ENCODE data around the gene NANP. TPM values are rescaled to one million over a fixed set of nuclear protein-coding genes. Genes with fewer than 3 reads are reported as not detected.

NANP gene
- total and polyA plus RNA-seq, 9 of the 15 experiments (the other 6 are each of a cell fraction or from before 2014, with no cell fraction given): 5.4 to 8.4 (median 6.9) TPM

GRCh38 chr20:25623736-25624499 lies at the start of gene NANP (continued):
- no peak for TF ChIP-seq THRA (IDR thresholded peaks at IDR 0.05)
- TF ChIP-seq ZNF639 (CRISPR knock-in tag; conservative IDR thresholded peaks at IDR 0.05 in 1 of 2, IDR thresholded peaks at IDR 0.05 in 1 of 2): no peak; a peak in 1 of 4 replicates
- TF ChIP-seq TARDBP (IDR thresholded peaks at IDR 0.05): no peak; the same call in 1 of the 2 replicates
- TF ChIP-seq THRB (CRISPR knock-in tag; conservative IDR thresholded peaks at IDR 0.05): no peak
- TF ChIP-seq LCOR (CRISPR knock-in tag; IDR thresholded peaks at IDR 0.05): no peak; the same call in 1 of the 2 replicates
- peak; percentile 43; the same call in 1 of the 2 replicates for TF ChIP-seq NFIC (IDR thresholded peaks at IDR 0.05)
- TF ChIP-seq MNT (conservative IDR thresholded peaks at IDR 0.05): peak in 1 of 2 experiments; percentile 45; a peak in 2 of 4 replicates
- no peak for TF ChIP-seq MCM2 (IDR thresholded peaks at IDR 0.05; ENCODE audit: low read depth)
- TF ChIP-seq MAFK (IDR thresholded peaks at IDR 0.05; ENCODE audit: low read length): no peak
- peak; percentile 41 for TF ChIP-seq RBBP5 (IDR thresholded peaks at IDR 0.05; ENCODE audit: borderline replicate concordance, insufficient read depth, low read length, poor library complexity, severe bottlenecking)
- TF ChIP-seq BRCA1 (IDR thresholded peaks at IDR 0.05): no peak
- TF ChIP-seq BRCA1 (CRISPR knock-in tag; IDR thresholded peaks at IDR 0.05): no peak
- TF ChIP-seq U2AF2 (optimal IDR thresholded peaks at IDR 0.05; ENCODE audit: low read depth, low read length): no peak
- TF ChIP-seq HMG20A (CRISPR knock-in tag; conservative IDR thresholded peaks at IDR 0.05): no peak
- TF ChIP-seq ADNP (tag; IDR thresholded peaks at IDR 0.05): no peak
- TF ChIP-seq GTF2A2 (tag; IDR thresholded peaks at IDR 0.05): no peak
- TF ChIP-seq KLF1 (tag; IDR thresholded peaks at IDR 0.05): no peak
- no peak for TF ChIP-seq XRCC5 (IDR thresholded peaks at IDR 0.05; ENCODE audit: low read depth, low read length)
- TF ChIP-seq SIRT6 (IDR thresholded peaks at IDR 0.05; ENCODE audit: low read depth, low read length): no peak
- TF ChIP-seq KLF6 (CRISPR knock-in tag; IDR thresholded peaks at IDR 0.05; ENCODE audit: borderline replicate concordance): no peak
- TF ChIP-seq ATF7 (IDR thresholded peaks at IDR 0.05): peak; percentile 49; the same call in 1 of the 2 replicates
